GM21576 (cell line): Measurements from ENCODE around the gene CLDN16.
A peak's percentile ranks its signal among the peaks of the same experiment; 100 is the strongest.

Experiments used
- ATAC-seq: cut with Tn5 transposase; IDR thresholded peaks from one replicate; pipeline ENCODE4 v1.9.1; 2021; ENCODE audit warnings: mild to moderate bottlenecking, moderate library complexity; ENCODE audit not compliant: unreplicated experiment

CLDN16 gene

GRCh38 chr3:190378240-190378891 lies 9.6 kb upstream of the CLDN16 start:
- ATAC-seq = no peak

- no peak for ATAC-seq
These were observed 7.8 kb upstream of the CLDN16 start for GRCh38 chr3:190380184-190380583.

GRCh38 chr3:190381441-190381840 lies 6.5 kb upstream of the CLDN16 start:
- no peak for ATAC-seq

- no peak for ATAC-seq
These were observed 5.9 kb upstream of the CLDN16 start for GRCh38 chr3:190382082-190382481.

DNA sequence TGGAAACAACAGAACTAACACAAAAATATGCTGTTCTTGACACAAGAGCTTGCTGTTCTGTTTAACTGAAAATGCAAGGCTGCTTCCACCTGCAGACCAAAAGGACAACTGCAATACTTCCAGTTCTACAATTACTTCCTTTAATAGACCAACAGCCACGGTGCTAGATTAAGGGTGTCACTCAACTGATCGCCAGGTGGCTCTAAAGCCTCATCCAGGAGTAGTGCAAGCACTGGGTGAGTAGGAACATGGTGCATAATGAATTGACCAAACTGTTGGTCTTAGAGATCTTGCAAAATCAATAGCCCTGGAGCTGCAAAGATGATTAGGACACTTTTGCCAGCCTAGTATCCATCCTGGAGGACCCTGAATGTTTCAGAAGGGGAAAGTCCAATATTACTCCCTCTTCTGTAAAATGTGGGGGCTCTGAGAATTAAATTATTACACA lies 3.6 kb upstream of the CLDN16 start:
- ATAC-seq = peak; percentile 94

DNA sequence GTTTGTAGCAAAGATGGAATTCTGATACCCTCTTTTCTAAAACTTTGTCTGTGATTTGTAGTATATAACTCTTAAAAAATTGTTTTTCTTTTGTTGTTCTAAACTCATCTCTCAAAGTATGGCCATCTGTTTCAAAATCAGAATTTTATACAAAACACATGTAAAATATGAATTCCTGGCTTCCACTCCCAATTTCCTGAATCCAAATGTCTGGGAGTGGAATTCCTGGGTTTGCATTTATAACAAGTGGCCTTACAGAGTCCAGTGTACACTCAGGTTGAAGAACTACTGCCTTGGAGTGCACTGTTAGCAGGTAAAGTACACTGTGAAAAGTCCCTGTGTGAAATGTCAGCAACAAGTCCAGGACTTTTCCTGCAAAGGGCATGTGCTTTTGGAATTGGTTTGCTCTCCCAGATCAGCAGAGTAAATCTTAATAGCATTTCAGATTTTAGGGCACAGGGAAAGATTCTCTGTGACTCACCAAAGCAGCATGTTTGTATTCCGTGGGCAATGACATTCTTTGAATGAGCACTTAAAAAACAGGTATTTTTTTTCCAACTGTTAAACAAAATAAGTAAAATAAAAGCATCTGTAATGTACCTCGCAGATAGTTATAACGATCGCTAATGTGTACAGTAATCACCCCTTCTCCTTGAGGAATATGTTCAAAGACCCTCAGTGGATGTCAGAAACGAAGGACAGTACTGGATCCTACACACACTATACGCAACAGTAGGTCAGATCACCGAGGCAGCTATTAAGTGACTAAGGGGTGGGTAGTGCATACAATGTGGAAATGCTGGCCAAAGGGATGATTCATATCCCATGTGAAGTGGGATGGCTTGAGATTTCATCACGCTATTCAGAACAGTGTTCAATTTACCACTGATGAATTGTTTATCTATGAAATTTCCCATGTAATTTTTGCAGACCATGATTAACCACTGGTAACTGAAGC lies 2.0 kb upstream of the CLDN16 start:
- no peak for ATAC-seq

DNA sequence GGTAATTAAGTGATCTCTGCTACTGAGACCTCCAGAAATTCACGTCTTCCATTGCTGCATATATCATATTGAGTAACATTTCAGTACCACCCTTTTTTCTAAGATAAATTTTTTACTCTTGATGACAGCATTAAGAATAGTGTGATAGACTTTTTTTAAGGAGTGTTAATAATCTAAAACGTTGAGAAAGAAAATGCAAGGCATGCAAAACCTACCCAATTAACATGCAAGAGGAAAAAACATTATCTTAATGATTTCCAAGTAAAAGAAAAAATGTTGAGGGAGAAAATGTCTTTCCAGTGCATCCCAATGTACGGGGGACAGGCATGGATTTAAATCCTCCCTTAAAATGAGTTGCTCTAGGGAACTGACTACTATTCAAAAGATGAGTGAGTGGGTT lies 740 bp downstream of the CLDN16 start:
- ATAC-seq = no peak

DNA sequence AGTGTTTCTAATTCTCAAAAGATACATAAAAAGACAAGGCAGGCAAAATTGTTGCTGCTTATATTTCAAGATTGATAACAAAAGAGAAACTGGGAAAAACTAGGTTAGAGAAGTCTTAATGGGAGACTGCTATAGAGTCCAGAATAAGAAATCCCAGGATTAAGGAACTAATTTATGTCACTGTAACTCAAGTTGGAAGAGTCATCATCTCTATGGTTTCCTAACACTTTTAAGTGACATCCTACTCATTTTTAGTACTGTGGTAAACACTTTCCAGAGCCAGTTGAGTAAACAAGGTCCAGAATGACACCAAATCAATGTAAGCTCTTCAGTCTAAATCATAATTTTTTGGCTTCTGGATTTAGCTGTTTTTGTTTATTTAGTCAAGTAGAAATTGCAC lies 8.0 kb downstream of the CLDN16 start:
- no peak for ATAC-seq

- no peak for ATAC-seq
These were observed 9.9 kb downstream of the CLDN16 start for GRCh38 chr3:190397889-190398288.

DNA sequence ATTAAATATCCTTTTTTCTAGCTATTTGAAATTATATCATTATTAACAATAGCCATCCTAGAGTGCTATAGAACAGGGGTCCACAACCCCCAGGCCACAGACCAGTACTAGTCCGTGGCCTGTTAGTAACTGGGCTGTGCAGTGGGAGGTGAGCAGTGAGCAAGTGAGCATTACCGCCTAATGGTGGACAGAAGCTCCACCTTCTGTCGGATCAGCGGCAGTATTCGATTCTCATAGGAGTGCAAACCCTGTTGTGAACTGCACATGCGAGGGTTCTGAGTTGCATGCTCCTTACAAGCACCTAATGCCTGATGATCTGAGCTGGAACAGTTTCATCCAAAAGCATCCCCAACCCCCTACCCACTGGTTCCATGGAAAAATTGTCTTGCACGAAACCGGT lies 11.7 kb downstream of the CLDN16 start:
- ATAC-seq = no peak

DNA sequence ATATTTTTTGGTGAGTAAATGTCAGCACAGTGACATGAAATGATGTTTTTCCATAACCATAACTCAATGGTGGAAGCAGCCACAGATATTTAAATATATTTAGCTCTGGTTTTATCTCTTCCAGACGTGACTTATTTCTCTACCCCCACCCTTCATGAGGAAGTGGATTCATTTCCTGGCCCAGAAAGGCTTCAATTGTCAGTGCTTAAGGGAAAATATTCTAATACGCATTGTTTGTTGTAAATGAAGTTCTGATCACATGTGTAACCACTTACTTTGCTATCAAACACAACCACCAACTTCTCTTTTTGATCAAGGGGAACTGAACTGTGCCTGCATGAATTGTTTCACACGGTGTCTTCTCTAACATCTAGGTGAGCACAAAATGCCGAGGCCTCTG lies 14.0 kb downstream of the CLDN16 start:
- ATAC-seq = no peak

- no peak for ATAC-seq
These were observed 16.8 kb downstream of the CLDN16 start for GRCh38 chr3:190404715-190405114.

- no peak for ATAC-seq
These were observed 26.3 kb downstream of the CLDN16 start for GRCh38 chr3:190414297-190414696.

GRCh38 chr3:190424108-190424477 lies 36.1 kb downstream of the CLDN16 start:
- no peak for ATAC-seq

DNA sequence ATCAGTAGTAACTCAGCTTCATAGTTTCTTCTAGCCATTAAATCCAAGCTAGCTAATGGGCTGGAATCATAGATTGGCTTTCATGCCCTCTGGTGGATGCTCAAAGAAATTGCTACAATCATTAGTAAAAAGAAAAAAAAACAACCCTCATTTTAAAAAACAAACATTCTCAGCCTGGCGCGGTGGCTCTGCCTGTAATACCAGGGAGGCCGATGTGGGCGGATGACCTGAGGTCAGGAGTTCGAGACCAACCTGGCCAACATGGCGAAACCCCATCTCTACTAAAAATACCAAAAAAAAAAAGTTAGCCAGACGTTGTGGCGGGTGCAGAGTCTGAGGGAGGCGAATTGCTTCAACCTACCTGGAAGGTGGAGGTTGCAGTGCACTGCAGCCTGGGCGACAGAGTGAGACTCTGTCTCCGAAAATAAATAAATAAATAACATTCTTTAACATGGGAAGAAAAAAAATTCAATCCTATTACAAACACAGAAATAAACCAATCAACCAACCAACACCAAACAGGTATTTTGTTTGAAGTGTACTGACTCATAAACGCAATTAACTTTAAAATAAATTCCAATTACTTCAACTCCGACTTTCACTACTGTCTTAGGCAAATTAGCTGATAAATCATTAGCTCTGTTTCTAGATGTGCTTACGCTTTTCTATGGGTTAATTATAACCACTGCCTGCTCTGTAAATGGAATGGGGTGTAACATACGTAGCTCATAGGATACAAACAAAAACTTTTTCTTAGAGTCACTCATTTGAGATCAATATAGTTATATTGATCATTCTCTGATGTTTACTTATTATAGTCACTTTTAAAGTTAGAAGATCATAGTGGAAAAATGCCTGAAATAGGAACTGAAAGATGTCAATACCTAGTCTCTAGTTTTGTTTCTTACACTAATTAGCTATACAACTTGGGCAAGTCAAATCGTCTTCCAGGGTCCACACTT lies 36.8 kb downstream of the CLDN16 start:
- peak; percentile 78 for ATAC-seq

GRCh38 chr3:190425833-190426232 lies 37.9 kb downstream of the CLDN16 start:
- ATAC-seq = no peak

- no peak for ATAC-seq
These were observed 39.0 kb downstream of the CLDN16 start for GRCh38 chr3:190426806-190427507.

DNA sequence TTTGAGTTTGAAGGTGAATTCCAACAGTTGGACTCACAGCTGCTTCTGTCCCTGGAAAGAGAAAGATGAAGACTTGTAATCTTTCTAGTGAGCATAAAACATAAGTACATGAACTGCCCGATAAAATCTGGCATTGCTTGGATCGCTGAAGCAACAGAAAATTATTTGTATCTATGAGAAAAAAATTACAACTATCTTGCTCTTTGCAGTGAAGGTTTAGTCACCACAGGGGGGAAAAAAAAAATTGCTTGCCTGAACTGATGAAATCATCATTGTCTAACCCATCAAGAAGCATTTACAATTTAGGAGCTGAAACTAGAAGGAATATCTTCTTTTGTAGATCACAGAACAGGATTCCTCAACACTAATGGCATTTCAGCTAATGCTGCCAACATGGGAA lies 41.7 kb downstream of the CLDN16 start:
- no peak for ATAC-seq

DNA sequence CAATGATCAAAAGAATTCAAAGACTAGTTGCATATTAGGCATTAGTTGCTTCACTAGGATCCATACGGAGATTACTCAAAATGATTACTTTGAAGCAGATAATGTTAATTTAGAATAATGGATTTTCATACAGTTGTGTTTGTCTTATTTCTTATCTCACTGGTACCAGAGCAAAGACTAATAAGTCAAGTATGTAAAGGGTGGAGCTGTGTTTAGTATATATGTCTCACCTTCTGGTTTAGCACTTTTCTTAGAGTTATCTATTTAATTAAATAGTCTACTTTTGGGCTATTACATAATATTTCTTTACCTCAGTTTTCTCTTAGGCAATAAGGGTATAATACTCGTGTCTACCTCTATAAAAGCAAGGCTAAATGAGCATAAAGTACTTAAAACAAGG lies 42.9 kb downstream of the CLDN16 start:
- ATAC-seq = no peak

DNA sequence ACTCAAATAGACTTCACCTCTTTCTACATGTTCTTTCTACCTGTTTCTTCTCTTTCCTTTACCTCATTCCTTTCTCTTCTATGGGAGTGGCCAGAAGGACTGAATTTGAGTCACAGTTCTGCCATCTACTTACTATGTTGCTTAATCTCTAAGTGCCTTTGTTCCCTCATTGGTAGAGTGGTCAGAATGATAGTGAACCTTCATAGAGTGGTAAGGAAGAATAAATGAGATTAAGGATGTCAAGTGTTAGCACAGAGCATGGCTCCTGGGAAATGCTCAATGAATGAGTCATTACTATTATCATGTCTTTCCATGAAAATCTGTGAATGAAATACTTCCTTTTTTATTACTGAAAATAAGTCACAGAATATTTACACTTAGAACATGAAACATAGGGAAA lies 44.3 kb downstream of the CLDN16 start:
- no peak for ATAC-seq
